ENCODE measurements around the gene FGF14.
"Not testable (repeated sequence)": the region's sequence is repeated elsewhere in the genome, so short reads cannot be mapped to it uniquely, and the experiment has no call there.

DNA sequence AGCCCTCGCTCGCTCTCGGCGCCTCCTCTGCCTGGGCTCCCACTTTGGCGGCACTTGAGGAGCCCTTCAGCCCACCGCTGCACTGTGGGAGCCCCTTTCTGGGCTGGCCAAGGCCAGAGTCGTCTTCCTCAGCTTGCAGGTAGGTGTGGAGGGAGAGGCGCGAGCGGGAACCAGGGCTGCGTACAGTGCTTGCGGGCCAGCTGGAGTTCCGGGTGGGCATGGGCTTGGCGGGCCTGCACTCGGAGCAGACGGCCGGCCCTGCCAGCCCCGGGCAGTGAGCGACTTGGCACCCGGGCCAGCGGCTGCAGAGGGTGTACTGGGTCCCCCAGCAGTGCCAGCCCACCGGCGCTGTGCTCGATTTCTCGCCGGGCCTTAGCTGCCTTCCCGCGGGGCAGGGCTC is 333.5 kb downstream of the FGF14 start:
- TF ChIP-seq POLR2A (IDR thresholded peaks at IDR 0.05), result not testable (repeated sequence)
- TF ChIP-seq, protein P1, sequence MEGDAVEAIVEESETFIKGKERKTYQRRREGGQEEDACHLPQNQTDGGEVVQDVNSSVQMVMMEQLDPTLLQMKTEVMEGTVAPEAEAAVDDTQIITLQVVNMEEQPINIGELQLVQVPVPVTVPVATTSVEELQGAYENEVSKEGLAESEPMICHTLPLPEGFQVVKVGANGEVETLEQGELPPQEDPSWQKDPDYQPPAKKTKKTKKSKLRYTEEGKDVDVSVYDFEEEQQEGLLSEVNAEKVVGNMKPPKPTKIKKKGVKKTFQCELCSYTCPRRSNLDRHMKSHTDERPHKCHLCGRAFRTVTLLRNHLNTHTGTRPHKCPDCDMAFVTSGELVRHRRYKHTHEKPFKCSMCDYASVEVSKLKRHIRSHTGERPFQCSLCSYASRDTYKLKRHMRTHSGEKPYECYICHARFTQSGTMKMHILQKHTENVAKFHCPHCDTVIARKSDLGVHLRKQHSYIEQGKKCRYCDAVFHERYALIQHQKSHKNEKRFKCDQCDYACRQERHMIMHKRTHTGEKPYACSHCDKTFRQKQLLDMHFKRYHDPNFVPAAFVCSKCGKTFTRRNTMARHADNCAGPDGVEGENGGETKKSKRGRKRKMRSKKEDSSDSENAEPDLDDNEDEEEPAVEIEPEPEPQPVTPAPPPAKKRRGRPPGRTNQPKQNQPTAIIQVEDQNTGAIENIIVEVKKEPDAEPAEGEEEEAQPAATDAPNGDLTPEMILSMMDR (IDR thresholded peaks at IDR 0.05), result not testable (repeated sequence)
